NOMO-1 treated with DMSO at 0.1 percent for 48 hours (cell line): ENCODE results near the gene GIMAP5.
"Not testable (repeated sequence)": the region's sequence is repeated elsewhere in the genome, so short reads cannot be mapped to it uniquely, and the experiment has no call there.

Source experiments
- DNase-seq: peaks from one replicate; lab custom pipeline; 2025; ENCODE audit not compliant: unreplicated experiment; lab: John Stamatoyannopoulos, UW

Gene GIMAP5

GRCh38 chr7:150766334-150766709 lies 29.1 kb downstream of the GIMAP5 start:
- DNase-seq: no peak

- DNase-seq: no peak
These were observed 32.5 kb downstream of the GIMAP5 start for GRCh38 chr7:150769768-150770167.

GRCh38 chr7:150774131-150774530 lies 36.9 kb downstream of the GIMAP5 start:
- not testable (repeated sequence) for DNase-seq

GRCh38 chr7:150778014-150778737 lies 41.0 kb downstream of the GIMAP5 start:
- no peak for DNase-seq

GRCh38 chr7:150778738-150779301 lies 41.6 kb downstream of the GIMAP5 start:
- DNase-seq: peak; percentile 39

GRCh38 chr7:150780292-150780691 lies 43.1 kb downstream of the GIMAP5 start:
- DNase-seq: peak; percentile 31

GRCh38 chr7:150781103-150781502 lies 43.9 kb downstream of the GIMAP5 start:
- peak; percentile 4 for DNase-seq

- no peak for DNase-seq
These were observed 44.7 kb downstream of the GIMAP5 start for GRCh38 chr7:150781961-150782360.

GRCh38 chr7:150784120-150784736 lies 47.0 kb downstream of the GIMAP5 start:
- DNase-seq: peak; percentile 59

GRCh38 chr7:150784954-150785353 lies 47.7 kb downstream of the GIMAP5 start:
- DNase-seq: no peak

GRCh38 chr7:150787321-150788281 lies 50.4 kb downstream of the GIMAP5 start:
- peak; percentile 75 for DNase-seq

GRCh38 chr7:150788474-150789269 lies 51.5 kb downstream of the GIMAP5 start:
- DNase-seq: no peak

- DNase-seq: no peak
These were observed 53.3 kb downstream of the GIMAP5 start for GRCh38 chr7:150790416-150791075.

- no peak for DNase-seq
These were observed 54.1 kb downstream of the GIMAP5 start for GRCh38 chr7:150791304-150791703.

GRCh38 chr7:150791746-150792452 lies 54.7 kb downstream of the GIMAP5 start:
- no peak for DNase-seq
